Tibial nerve (tissue), 4 donors: ENCODE measurements around the gene PLEKHG7. TPM values are rescaled to one million over a fixed set of nuclear protein-coding genes. Genes with fewer than 3 reads are reported as not detected.

Experiments
- DNase-seq, 2 donors: peaks; one replicate each; pipeline ENCODE4 v3.0.0-alpha.2; 2019; ENCODE audit warnings: low spot score in 2 of 2
- H3K27ac ChIP-seq, 4 donors: fragments of 200-600 bp; sonication (generic) in 3 of 4; one replicate each; pipeline ENCODE4 v1.5.1; 2017 to 2019; ENCODE audit warnings: mild to moderate bottlenecking in 1 of 4
- H3K27me3 ChIP-seq, 2 donors: fragments of 200-600 bp; sonication (generic) in 1 of 2; one replicate each; pipeline versions ENCODE4 v1.5.1 to v1.6.0; 2017 to 2019
- H3K36me3 ChIP-seq, 3 donors: fragments of 200-600 bp; sonication (generic); one replicate each; pipeline ENCODE4 v1.5.1; 2018 to 2019
- H3K4me1 ChIP-seq, 4 donors: fragments of 200-600 bp; sonication (generic) in 3 of 4; one replicate each; pipeline ENCODE4 v1.5.1; 2017 to 2019
- H3K4me3 ChIP-seq, 4 donors: fragments of 200-600 bp; sonication (generic) in 3 of 4; one replicate each; pipeline ENCODE4 v1.5.1; 2017 to 2019; ENCODE audit warnings: mild to moderate bottlenecking in 1 of 4, moderate library complexity in 1 of 4
- H3K9me3 ChIP-seq, 4 donors: fragments of 200-600 bp; sonication (generic) in 3 of 4; one replicate each; pipeline ENCODE4 v1.5.1; 2017 to 2019
- CTCF ChIP-seq, 5 experiments: fragments of 200-600 bp in 3 of 5; fragments of 450-650 bp in 2 of 5; sonication (generic) in 3 of 5; IDR thresholded peaks; one replicate each; pipeline ENCODE4 v1.5.1; 2016 to 2019; ENCODE audit warnings: antibody characterized with exemption in 5 of 5, mild to moderate bottlenecking in 3 of 5, moderate library complexity in 2 of 5
- EP300 ChIP-seq, 2 donors: sonication (generic); formaldehyde crosslinking; IDR thresholded peaks; one replicate each; pipeline ENCODE4 v1.6.1; 2017; ENCODE audit warnings: antibody characterized with exemption in 2 of 2, mild to moderate bottlenecking in 1 of 2
- POLR2A ChIP-seq, 2 donors: fragments of 450-650 bp; IDR thresholded peaks; one replicate each; pipeline ENCODE4 v1.6.1; 2017; ENCODE audit warnings: antibody characterized with exemption in 2 of 2, mild to moderate bottlenecking in 2 of 2, moderate library complexity in 2 of 2
- WGBS, 2 donors: methylation state at CpG; one replicate each; pipeline ENCODE4 v1.1.5; 2018; 5-methylcytosine and 5-hydroxymethylcytosine counted together
- total RNA-seq, 4 donors: library from RNA; depleted of rRNA; stranded (reverse); fragments of >200 nt; gene quantifications; one replicate each; pipeline ENCODE4 v1.1.0, GENCODE V29; 2016

The PLEKHG7 gene
- total RNA-seq, 4 donors from 2014 or later, result 1.2 to 3.1 (median 2.2) TPM

GRCh38 chr12:92674500-92674899 lies 28.3 kb upstream of the PLEKHG7 start:
- no peak for TF ChIP-seq POLR2A (IDR thresholded peaks at IDR 0.05)
- no peak for TF ChIP-seq EP300 (IDR thresholded peaks at IDR 0.05)
- no peaks in the 10 kb centered on the region for H3K36me3 ChIP-seq
- H3K27me3 ChIP-seq, result no peaks in the 10 kb centered on the region
- H3K4me3 ChIP-seq, result no peak overlapping the region
- H3K9me3 ChIP-seq, result no peaks in the 10 kb centered on the region
- WGBS, 2 donors, result 52 to 67% methylated on average over 3 of the region's 3 CpGs
- no peak for DNase-seq
- H3K27ac ChIP-seq, result no peak overlapping the region
- no peaks in the 10 kb centered on the region for H3K4me1 ChIP-seq

- 78 to 83% methylated on average over 5 of the region's 5 CpGs for WGBS, 2 donors
- Histone ChIP-seq H3K27me3 (no peaks in the 10 kb centered on the region), H3K4me3 (no peak overlapping the region), H3K27ac (no peak overlapping the region), H3K9me3 (no peaks in the 10 kb centered on the region), H3K36me3 (no peaks in the 10 kb centered on the region), H3K4me1 (no peaks in the 10 kb centered on the region)
- DNase-seq, result no peak
- TF ChIP-seq CTCF (IDR thresholded peaks at IDR 0.05) (no peak), POLR2A (IDR thresholded peaks at IDR 0.05) (no peak), EP300 (IDR thresholded peaks at IDR 0.05) (no peak)
Observed at GRCh38 chr12:92675092-92675865, 27.5 kb upstream of the PLEKHG7 start.

- no peak overlapping the region for H3K4me3 ChIP-seq
- no peaks in the 10 kb centered on the region for H3K4me1 ChIP-seq
- no peaks in the 10 kb centered on the region for H3K9me3 ChIP-seq
- 76 to 78% methylated on average over 4 of the region's 4 CpGs for WGBS, 2 donors
- TF ChIP-seq EP300 (IDR thresholded peaks at IDR 0.05), result no peak
- no peak for TF ChIP-seq CTCF (IDR thresholded peaks at IDR 0.05)
- no peak for TF ChIP-seq POLR2A (IDR thresholded peaks at IDR 0.05)
- no peak overlapping the region for H3K27ac ChIP-seq
- no peak for DNase-seq
- no peaks in the 10 kb centered on the region for H3K36me3 ChIP-seq
- no peaks in the 10 kb centered on the region for H3K27me3 ChIP-seq
Observed at GRCh38 chr12:92676710-92677109, 26.1 kb upstream of the PLEKHG7 start.

- Histone ChIP-seq H3K9me3 (peaks cover 0 to 6% (median 0%) of the 10 kb centered on the region in 4 donors), H3K4me3 (no peak overlapping the region), H3K36me3 (no peaks in the 10 kb centered on the region), H3K4me1 (no peaks in the 10 kb centered on the region), H3K27me3 (no peaks in the 10 kb centered on the region), H3K27ac (no peak overlapping the region)
- no peak for TF ChIP-seq POLR2A (IDR thresholded peaks at IDR 0.05)
- TF ChIP-seq EP300 (IDR thresholded peaks at IDR 0.05), result no peak
- TF ChIP-seq CTCF (IDR thresholded peaks at IDR 0.05), result no peak
- WGBS, 2 donors, result 27 to 51% methylated on average over 1 of the region's 1 CpG
- no peak for DNase-seq
Observed at GRCh38 chr12:92690601-92691000, 12.2 kb upstream of the PLEKHG7 start.

DNA sequence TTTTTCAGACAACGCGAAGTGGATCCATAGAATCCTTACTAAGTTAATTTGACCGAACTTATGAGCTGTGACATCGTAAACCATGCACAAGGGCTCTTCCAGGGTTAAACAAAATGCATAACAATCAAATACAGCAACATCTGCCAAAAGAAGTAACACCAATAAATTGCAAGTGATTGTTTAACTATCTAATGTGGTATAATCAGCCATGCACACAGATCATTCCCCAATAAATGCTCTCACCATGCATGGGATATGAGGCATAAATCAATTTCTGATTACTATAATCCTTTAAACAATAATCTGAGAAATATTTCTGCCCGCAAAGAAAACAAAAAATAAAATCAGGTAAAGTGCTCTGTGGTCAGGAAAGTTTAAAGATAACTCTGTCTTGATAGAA lies 7.7 kb upstream of the PLEKHG7 start:
- Histone ChIP-seq H3K27ac (no peak overlapping the region), H3K4me3 (no peak overlapping the region), H3K9me3 (peaks cover 0 to 6% (median 0%) of the 10 kb centered on the region in 4 donors), H3K36me3 (no peaks in the 10 kb centered on the region), H3K27me3 (no peaks in the 10 kb centered on the region), H3K4me1 (peaks cover 0 to 7% (median 0%) of the 10 kb centered on the region in 4 donors)
- WGBS, 2 donors, result 88 to 93% methylated on average over 5 of the region's 5 CpGs
- no peak for DNase-seq
- no peak for TF ChIP-seq POLR2A (IDR thresholded peaks at IDR 0.05)
- no peak for TF ChIP-seq CTCF (IDR thresholded peaks at IDR 0.05)
- no peak for TF ChIP-seq EP300 (IDR thresholded peaks at IDR 0.05)
